SK-N-SH (cell line): Measurements from ENCODE around the gene IAH1. TPM values are rescaled to one million over a fixed set of nuclear protein-coding genes. Genes with fewer than 3 reads are reported as not detected.

ENCODE experiments used
- CTCF ChIA-PET: fragments of 300-600, 350-600 bp; formaldehyde crosslinking; extraction: SDS; loops from one replicate; lab custom pipeline; 2021; lab: Yijun Ruan, JAX
- POLR2A ChIA-PET: fragments of 350-600 bp; sonication (Branson Sonifier 250); formaldehyde crosslinking; extraction: SDS; loops from one replicate; lab custom pipeline; 2020; ENCODE audit warnings: antibody characterized with exemption, inconsistent platforms; lab: Yijun Ruan, JAX
- DNase-seq: peaks from one replicate; pipeline ENCODE4 v3.0.0; 2012
- H2AFZ ChIP-seq: fragments of 200-600 bp; sonication (generic); 2 replicates; pipeline ENCODE4 v1.8.1; 2016; ENCODE audit warnings: antibody characterized with exemption, mild to moderate bottlenecking, low read depth
- H3F3A ChIP-seq: fragments of 200-600 bp; sonication (generic); replicated peaks from 2 replicates; pipeline ENCODE3; 2016; ENCODE audit warnings: antibody characterized with exemption, mild to moderate bottlenecking; ENCODE audit not compliant: insufficient read depth
- H3K27ac ChIP-seq, 2 experiments: fragments of 200-500 bp in 1 of 2; fragments of 200-600 bp in 1 of 2; sonication (Bioruptor generic) in 1 of 2; sonication (generic), shearing (Covaris generic) in 1 of 2; 2 replicates each; pipeline versions ENCODE4 v1.5.1 to v1.6.1; 2014 to 2016; ENCODE audit warnings: low read depth in 2 of 2, inconsistent platforms in 1 of 2, low read length in 1 of 2, mild to moderate bottlenecking in 1 of 2, mixed read lengths in 1 of 2
- H3K27me3 ChIP-seq: fragments of 200-600 bp; sonication (generic), shearing (Covaris generic); 2 replicates; pipeline ENCODE4 v1.6.1; 2016; ENCODE audit warnings: mixed run types; ENCODE audit not compliant: insufficient read depth
- H3K36me3 ChIP-seq, 2 experiments: fragments of 200-500 bp in 1 of 2; fragments of 200-600 bp in 1 of 2; sonication (Bioruptor generic) in 1 of 2; sonication (generic) in 1 of 2; replicated peaks in 1 of 2; 2 replicates each; pipeline versions ENCODE3 to v1.5.1; 2014 to 2016; ENCODE audit warnings: low read length in 1 of 2, mild to moderate bottlenecking in 1 of 2; ENCODE audit not compliant: insufficient read depth in 2 of 2, control insufficient read depth in 1 of 2
- H3K4me1 ChIP-seq, 2 experiments: fragments of 200-500 bp in 1 of 2; fragments of 200-600 bp in 1 of 2; sonication (Bioruptor generic) in 1 of 2; sonication (generic), shearing (Covaris generic) in 1 of 2; 2 replicates each; pipeline versions ENCODE4 v1.5.1 to v1.6.1; 2014 to 2016; ENCODE audit warnings: low read depth in 1 of 2, low read length in 1 of 2, mixed run types in 1 of 2; ENCODE audit not compliant: insufficient read depth in 2 of 2, control insufficient read depth in 1 of 2
- H3K4me2 ChIP-seq: fragments of 200-600 bp; sonication (generic), shearing (Covaris generic); 2 replicates; pipeline ENCODE4 v1.6.1; 2017; ENCODE audit warnings: mixed run types
- H3K4me3 ChIP-seq, 2 experiments: fragments of 200-500 bp in 1 of 2; fragments of 200-600 bp in 1 of 2; sonication (Bioruptor generic) in 1 of 2; sonication (generic), shearing (Covaris generic) in 1 of 2; 2 replicates each; pipeline versions ENCODE4 v1.5.1 to v1.8.1; 2014 to 2016; ENCODE audit warnings: low read depth in 2 of 2, inconsistent platforms in 1 of 2, low read length in 1 of 2, mild to moderate bottlenecking in 1 of 2, mixed read lengths in 1 of 2, moderate library complexity in 1 of 2
- H3K79me2 ChIP-seq: fragments of 200-600 bp; sonication (generic); 2 replicates; pipeline ENCODE4 v1.8.1; 2017; ENCODE audit warnings: mild to moderate bottlenecking; ENCODE audit not compliant: insufficient read depth
- H3K9ac ChIP-seq: fragments of 200-600 bp; sonication (generic); 2 replicates; pipeline ENCODE4 v1.6.1; 2017; ENCODE audit warnings: mixed run types
- H3K9me2 ChIP-seq: fragments of 200-600 bp; sonication (generic); 2 replicates; pipeline ENCODE4 v1.6.1; 2017; ENCODE audit warnings: mixed run types
- H3K9me3 ChIP-seq: fragments of 200-600 bp; sonication (generic); 2 replicates; pipeline ENCODE4 v1.6.1; 2017; ENCODE audit warnings: mixed run types, mild to moderate bottlenecking, moderate library complexity
- H4K20me1 ChIP-seq: fragments of 200-600 bp; sonication (generic); 2 replicates; pipeline ENCODE4 v1.6.1; 2017; ENCODE audit warnings: mild to moderate bottlenecking, mixed run types; ENCODE audit not compliant: insufficient read depth
- CHD2 ChIP-seq: fragments of 150-350 bp; IDR thresholded peaks from 2 replicates; pipeline ENCODE4 v1.6.1; 2018; ENCODE audit warnings: low read length; ENCODE audit not compliant: partially characterized antibody
- ELF1 ChIP-seq: IDR thresholded peaks from 2 replicates; pipeline ENCODE4 v1.4.0; 2012
- EP300 ChIP-seq, 2 experiments: IDR thresholded peaks; 2 replicates each; pipeline versions ENCODE4 v1.4.0 to v1.6.1; 2012; ENCODE audit warnings: borderline replicate concordance in 1 of 2, low read depth in 1 of 2, low read length in 1 of 2
- FOSL2 ChIP-seq: IDR thresholded peaks from 2 replicates; pipeline ENCODE4 v1.4.0; 2012; ENCODE audit warnings: low read depth, mild to moderate bottlenecking, moderate library complexity, borderline replicate concordance
- JUND ChIP-seq: IDR thresholded peaks from 2 replicates; pipeline ENCODE4 v1.4.0; 2012
- MEF2A ChIP-seq: IDR thresholded peaks from 2 replicates; pipeline ENCODE4 v1.4.0; 2012; ENCODE audit warnings: low read depth, borderline replicate concordance
- MXI1 ChIP-seq: IDR thresholded peaks from 2 replicates; pipeline ENCODE4 v1.6.1; 2012; ENCODE audit warnings: mild to moderate bottlenecking, low read depth, low read length, improper control_type of control experiment
- NFIC ChIP-seq: IDR thresholded peaks from 2 replicates; pipeline ENCODE4 v1.4.0; 2012; ENCODE audit warnings: borderline replicate concordance
- NRF1 ChIP-seq: IDR thresholded peaks from 2 replicates; pipeline ENCODE4 v1.6.1; 2012; ENCODE audit warnings: low read depth, mild to moderate bottlenecking, low read length
- RAD21 ChIP-seq: IDR thresholded peaks from 2 replicates; pipeline ENCODE4 v1.6.1; 2012; ENCODE audit warnings: mild to moderate bottlenecking, low read length
- RCOR1 ChIP-seq: fragments of 150-350 bp; IDR thresholded peaks from 2 replicates; pipeline ENCODE4 v1.6.1; 2017; ENCODE audit warnings: antibody characterized with exemption, low read length
- SMC3 ChIP-seq: IDR thresholded peaks from 2 replicates; pipeline ENCODE4 v1.6.1; 2012; ENCODE audit warnings: low read depth, low read length, improper control_type of control experiment
- TAF1 ChIP-seq: IDR thresholded peaks from 2 replicates; pipeline ENCODE4 v1.6.1; 2012; ENCODE audit warnings: low read depth, mild to moderate bottlenecking, low read length, moderate library complexity, borderline replicate concordance
- TEAD4 ChIP-seq: IDR thresholded peaks from 2 replicates; pipeline ENCODE4 v1.4.0; 2012; ENCODE audit warnings: mild to moderate bottlenecking, borderline replicate concordance; ENCODE audit not compliant: insufficient read depth
- WGBS: methylation state at CpG from one replicate; pipeline ENCODE4 v1.1.6; 2017; ENCODE audit warnings: low lambda C conversion rate; 5-methylcytosine and 5-hydroxymethylcytosine counted together
- polyA plus RNA-seq, 3 experiments: library from polyadenylated mRNA; depleted of rRNA; stranded (reverse); fragments of >200 nt; gene quantifications; 2 replicates each; pipeline ENCODE4 v1.2.3, GENCODE V29; 2012
- TF ChIP-seq, protein P1 (sequence below): IDR thresholded peaks from 2 replicates; pipeline ENCODE4 v1.4.0; 2012; ENCODE audit warnings: low read depth, borderline replicate concordance
- TF ChIP-seq, protein P2 (sequence below): IDR thresholded peaks from 2 replicates; pipeline ENCODE4; 2012
- TF ChIP-seq, protein P3 (sequence below): IDR thresholded peaks from 2 replicates; pipeline ENCODE4 v1.6.1; 2012; ENCODE audit warnings: mild to moderate bottlenecking, low read depth, low read length, moderate library complexity
- TF ChIP-seq, protein P4 (sequence below): IDR thresholded peaks from 2 replicates; pipeline ENCODE4 v1.4.0; 2012; ENCODE audit warnings: low read depth, borderline replicate concordance

IAH1 gene
- polyA plus RNA-seq, 1 of the 3 experiments (the other 2 are of a cell fraction), result 115 TPM

DNA sequence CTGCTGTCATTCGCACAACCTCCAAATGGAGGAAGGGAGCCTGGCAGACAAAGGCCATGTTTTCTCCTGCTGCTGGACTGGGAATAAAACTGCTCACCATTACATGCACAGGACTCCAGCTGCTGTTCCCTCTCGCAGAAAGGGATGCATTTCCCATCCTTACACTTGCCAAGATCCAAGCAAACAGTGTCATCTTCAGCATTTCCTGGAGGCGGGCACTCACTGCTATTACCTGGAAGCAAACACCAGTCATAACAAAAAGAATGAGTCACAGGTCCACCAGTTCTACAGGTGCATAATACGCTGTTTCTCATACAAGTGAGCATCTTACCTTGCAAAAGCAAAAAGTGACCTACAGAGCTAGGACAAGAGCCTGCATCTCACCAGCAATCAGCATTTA, 22.7 kb downstream of the IAH1 start (continued):
- TF ChIP-seq EP300 (IDR thresholded peaks at IDR 0.05; ENCODE audit: borderline replicate concordance in 1 of 2, low read depth in 1 of 2, low read length in 1 of 2), result no peak
- TF ChIP-seq NFIC, result no peak
- no peak for TF ChIP-seq TEAD4
- TF ChIP-seq CHD2, result no peak
- TF ChIP-seq, protein P1, sequence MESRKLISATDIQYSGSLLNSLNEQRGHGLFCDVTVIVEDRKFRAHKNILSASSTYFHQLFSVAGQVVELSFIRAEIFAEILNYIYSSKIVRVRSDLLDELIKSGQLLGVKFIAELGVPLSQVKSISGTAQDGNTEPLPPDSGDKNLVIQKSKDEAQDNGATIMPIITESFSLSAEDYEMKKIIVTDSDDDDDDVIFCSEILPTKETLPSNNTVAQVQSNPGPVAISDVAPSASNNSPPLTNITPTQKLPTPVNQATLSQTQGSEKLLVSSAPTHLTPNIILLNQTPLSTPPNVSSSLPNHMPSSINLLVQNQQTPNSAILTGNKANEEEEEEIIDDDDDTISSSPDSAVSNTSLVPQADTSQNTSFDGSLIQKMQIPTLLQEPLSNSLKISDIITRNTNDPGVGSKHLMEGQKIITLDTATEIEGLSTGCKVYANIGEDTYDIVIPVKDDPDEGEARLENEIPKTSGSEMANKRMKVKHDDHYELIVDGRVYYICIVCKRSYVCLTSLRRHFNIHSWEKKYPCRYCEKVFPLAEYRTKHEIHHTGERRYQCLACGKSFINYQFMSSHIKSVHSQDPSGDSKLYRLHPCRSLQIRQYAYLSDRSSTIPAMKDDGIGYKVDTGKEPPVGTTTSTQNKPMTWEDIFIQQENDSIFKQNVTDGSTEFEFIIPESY, result no peak
- no peak for TF ChIP-seq NRF1
- TF ChIP-seq, protein P2, sequence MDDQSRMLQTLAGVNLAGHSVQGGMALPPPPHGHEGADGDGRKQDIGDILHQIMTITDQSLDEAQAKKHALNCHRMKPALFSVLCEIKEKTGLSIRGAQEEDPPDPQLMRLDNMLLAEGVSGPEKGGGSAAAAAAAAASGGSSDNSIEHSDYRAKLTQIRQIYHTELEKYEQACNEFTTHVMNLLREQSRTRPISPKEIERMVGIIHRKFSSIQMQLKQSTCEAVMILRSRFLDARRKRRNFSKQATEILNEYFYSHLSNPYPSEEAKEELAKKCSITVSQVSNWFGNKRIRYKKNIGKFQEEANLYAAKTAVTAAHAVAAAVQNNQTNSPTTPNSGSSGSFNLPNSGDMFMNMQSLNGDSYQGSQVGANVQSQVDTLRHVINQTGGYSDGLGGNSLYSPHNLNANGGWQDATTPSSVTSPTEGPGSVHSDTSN, result no peak
- TF ChIP-seq RAD21, result no peak
- TF ChIP-seq ELF1, result no peak

DNA sequence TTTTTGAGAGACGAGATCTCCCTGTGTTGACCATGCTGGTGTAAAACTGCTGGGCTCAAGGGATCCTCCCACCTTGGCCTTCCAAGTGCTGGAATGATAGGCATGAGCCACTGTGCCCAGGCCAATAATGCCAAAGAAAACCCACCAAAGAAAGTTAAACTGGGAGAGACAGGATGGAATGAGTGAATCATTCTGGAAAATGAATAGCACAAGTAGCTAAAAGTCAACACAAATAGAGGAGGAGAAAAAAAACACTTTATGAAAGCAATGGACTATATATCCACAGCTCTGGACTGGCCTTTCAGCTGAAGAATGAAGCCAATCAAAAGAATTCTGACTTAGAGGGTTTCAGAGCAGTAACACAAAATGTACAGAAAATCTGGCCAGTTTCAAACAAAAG, 23.9 kb downstream of the IAH1 start:
- no peaks in the 10 kb centered on the region for H3K9me3 ChIP-seq
- H3K4me1 ChIP-seq, result peaks cover 0 to 7% of the 10 kb centered on the region in 2 experiments; a peak in 2 of 4 replicates
- peak overlapping the region; percentile 1; the same call in 1 of the 2 replicates for H3K4me2 ChIP-seq
- DNase-seq, result no peak
- ChIA-PET POLR2A (interaction anchor here (0.9 kb wide), 1 partner anchor 68 kb away, joined by 3 read pairs; no protein-coding TSS in a partner anchor), CTCF (interaction anchor here (1.0 to 1.9 kb wide), 2 partner anchors 7 to 20 kb away, joined by 3 to 4 read pairs; no protein-coding TSS in a partner anchor)
- WGBS, result 70% methylated on average over 1 of the region's 1 CpG
- peaks cover 65 to 74% of the 10 kb centered on the region in 2 experiments for H3K36me3 ChIP-seq
- H3K27me3 ChIP-seq, result no peaks in the 10 kb centered on the region
- no peaks in the 10 kb centered on the region for H3K9me2 ChIP-seq
- no peak overlapping the region for H2AFZ ChIP-seq
- H3K9ac ChIP-seq, result no peak overlapping the region
- H3F3A ChIP-seq, result peaks cover 12% of the 10 kb centered on the region
- TF ChIP-seq, protein P2, result peak; percentile 41
- TF ChIP-seq, protein P3, sequence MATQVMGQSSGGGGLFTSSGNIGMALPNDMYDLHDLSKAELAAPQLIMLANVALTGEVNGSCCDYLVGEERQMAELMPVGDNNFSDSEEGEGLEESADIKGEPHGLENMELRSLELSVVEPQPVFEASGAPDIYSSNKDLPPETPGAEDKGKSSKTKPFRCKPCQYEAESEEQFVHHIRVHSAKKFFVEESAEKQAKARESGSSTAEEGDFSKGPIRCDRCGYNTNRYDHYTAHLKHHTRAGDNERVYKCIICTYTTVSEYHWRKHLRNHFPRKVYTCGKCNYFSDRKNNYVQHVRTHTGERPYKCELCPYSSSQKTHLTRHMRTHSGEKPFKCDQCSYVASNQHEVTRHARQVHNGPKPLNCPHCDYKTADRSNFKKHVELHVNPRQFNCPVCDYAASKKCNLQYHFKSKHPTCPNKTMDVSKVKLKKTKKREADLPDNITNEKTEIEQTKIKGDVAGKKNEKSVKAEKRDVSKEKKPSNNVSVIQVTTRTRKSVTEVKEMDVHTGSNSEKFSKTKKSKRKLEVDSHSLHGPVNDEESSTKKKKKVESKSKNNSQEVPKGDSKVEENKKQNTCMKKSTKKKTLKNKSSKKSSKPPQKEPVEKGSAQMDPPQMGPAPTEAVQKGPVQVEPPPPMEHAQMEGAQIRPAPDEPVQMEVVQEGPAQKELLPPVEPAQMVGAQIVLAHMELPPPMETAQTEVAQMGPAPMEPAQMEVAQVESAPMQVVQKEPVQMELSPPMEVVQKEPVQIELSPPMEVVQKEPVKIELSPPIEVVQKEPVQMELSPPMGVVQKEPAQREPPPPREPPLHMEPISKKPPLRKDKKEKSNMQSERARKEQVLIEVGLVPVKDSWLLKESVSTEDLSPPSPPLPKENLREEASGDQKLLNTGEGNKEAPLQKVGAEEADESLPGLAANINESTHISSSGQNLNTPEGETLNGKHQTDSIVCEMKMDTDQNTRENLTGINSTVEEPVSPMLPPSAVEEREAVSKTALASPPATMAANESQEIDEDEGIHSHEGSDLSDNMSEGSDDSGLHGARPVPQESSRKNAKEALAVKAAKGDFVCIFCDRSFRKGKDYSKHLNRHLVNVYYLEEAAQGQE, result no peak
- TF ChIP-seq, protein P4, sequence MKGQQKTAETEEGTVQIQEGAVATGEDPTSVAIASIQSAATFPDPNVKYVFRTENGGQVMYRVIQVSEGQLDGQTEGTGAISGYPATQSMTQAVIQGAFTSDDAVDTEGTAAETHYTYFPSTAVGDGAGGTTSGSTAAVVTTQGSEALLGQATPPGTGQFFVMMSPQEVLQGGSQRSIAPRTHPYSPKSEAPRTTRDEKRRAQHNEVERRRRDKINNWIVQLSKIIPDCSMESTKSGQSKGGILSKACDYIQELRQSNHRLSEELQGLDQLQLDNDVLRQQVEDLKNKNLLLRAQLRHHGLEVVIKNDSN, result no peak
- TF ChIP-seq RCOR1 (no peak), SMC3 (no peak), NFIC (peak; percentile 22; the same call in 1 of the 2 replicates), JUND (peak; percentile 51), MEF2A (no peak), TAF1 (no peak), EP300 (IDR thresholded peaks at IDR 0.05; ENCODE audit: borderline replicate concordance in 1 of 2, low read depth in 1 of 2, low read length in 1 of 2) (no peak), FOSL2 (peak; percentile 51), MXI1 (no peak)
- H3K4me3 ChIP-seq, result no peak overlapping the region
- peak overlapping the region in 1 of 2 experiments; percentile 11; a peak in 2 of 4 replicates for H3K27ac ChIP-seq
- H3K79me2 ChIP-seq, result no peaks in the 10 kb centered on the region
- peaks cover 5% of the 10 kb centered on the region; the same call in 1 of the 2 replicates for H4K20me1 ChIP-seq
